Measurements from ENCODE around the gene ANKRD44. TPM values are rescaled to one million over a fixed set of nuclear protein-coding genes. Genes with fewer than 3 reads are reported as not detected.
A peak's percentile ranks its signal among the peaks of the same experiment; 100 is the strongest.

The ANKRD44 gene
- total RNA-seq, 1 experiment from 2014 or later: 2.4 TPM

- intact Hi-C loops (cut with micrococcal nuclease): no loop called here
- no peaks in the 10 kb centered on the region for H3K79me2 ChIP-seq (ENCODE audit: low read length)
- ATAC-seq: no peak
- H3K4me2 ChIP-seq (ENCODE audit: low read length): no peak overlapping the region
- no peak for TF ChIP-seq EZH2phosphoT487 (IDR thresholded peaks at IDR 0.05; ENCODE audit: borderline replicate concordance, low read length)
- TF ChIP-seq CTCF (conservative IDR thresholded peaks at IDR 0.05; ENCODE audit: low read depth, low read length): no peak
- TF ChIP-seq EZH2 (IDR thresholded peaks at IDR 0.05; ENCODE audit: low read length, unreplicated experiment): no peak
- no peaks in the 10 kb centered on the region for H3K9me3 ChIP-seq (ENCODE audit: low read length)
- H4K20me1 ChIP-seq (ENCODE audit: low read length): no peaks in the 10 kb centered on the region
- no peak overlapping the region for H3K4me3 ChIP-seq (ENCODE audit: low read length)
- H3K27me3 ChIP-seq (ENCODE audit: low read length): no peaks in the 10 kb centered on the region
- BruUV-seq (replicated peaks): no TSS peak
- H3K36me3 ChIP-seq (ENCODE audit: low read depth, low read length): no peaks in the 10 kb centered on the region
- no peak for DNase-seq
- POLR2A ChIA-PET (ENCODE audit: unreplicated experiment): no interaction called here
- H3K9ac ChIP-seq (ENCODE audit: low read length): no peak overlapping the region
- H2AFZ ChIP-seq (ENCODE audit: low read length): no peak overlapping the region
- no peak overlapping the region for H3K27ac ChIP-seq (ENCODE audit: low read length)
- CTCF ChIA-PET: no interaction called here
- H3K9me2 ChIP-seq (replicated peaks; ENCODE audit: low read length): no peaks in the 10 kb centered on the region
- H3F3A ChIP-seq (ENCODE audit: low read length, unreplicated experiment): no peaks in the 10 kb centered on the region
- no peaks in the 10 kb centered on the region for H3K4me1 ChIP-seq (ENCODE audit: insufficient read depth, low read length)
Measured at GRCh38 chr2:197198890-197199289, 111.7 kb downstream of the ANKRD44 start.

GRCh38 chr2:197197895-197198311 is 112.7 kb downstream of the ANKRD44 start:
- Histone ChIP-seq H3K9ac (ENCODE audit: low read length) (no peak overlapping the region), H3F3A (ENCODE audit: low read length, unreplicated experiment) (no peaks in the 10 kb centered on the region), H3K9me2 (replicated peaks; ENCODE audit: low read length) (no peaks in the 10 kb centered on the region), H3K9me3 (ENCODE audit: low read length) (no peaks in the 10 kb centered on the region), H3K79me2 (ENCODE audit: low read length) (no peaks in the 10 kb centered on the region), H2AFZ (ENCODE audit: low read length) (no peak overlapping the region), H3K4me3 (ENCODE audit: low read length) (no peak overlapping the region), H3K4me1 (ENCODE audit: insufficient read depth, low read length) (no peaks in the 10 kb centered on the region), H3K27me3 (ENCODE audit: low read length) (no peaks in the 10 kb centered on the region), H3K36me3 (ENCODE audit: low read depth, low read length) (no peaks in the 10 kb centered on the region), H4K20me1 (ENCODE audit: low read length) (no peaks in the 10 kb centered on the region), H3K4me2 (ENCODE audit: low read length) (no peak overlapping the region), H3K27ac (ENCODE audit: low read length) (no peak overlapping the region)
- no peak for ATAC-seq
- POLR2A ChIA-PET (ENCODE audit: unreplicated experiment): no interaction called here
- intact Hi-C loops (cut with micrococcal nuclease): no loop called here
- CTCF ChIA-PET: no interaction called here
- TF ChIP-seq EZH2phosphoT487 (IDR thresholded peaks at IDR 0.05; ENCODE audit: borderline replicate concordance, low read length) (no peak), CTCF (conservative IDR thresholded peaks at IDR 0.05; ENCODE audit: low read depth, low read length) (no peak), EZH2 (IDR thresholded peaks at IDR 0.05; ENCODE audit: low read length, unreplicated experiment) (no peak)
- DNase-seq: no peak
- BruUV-seq (replicated peaks): no TSS peak

GRCh38 chr2:197196541-197197180 is 113.9 kb downstream of the ANKRD44 start:
- H3K4me1 ChIP-seq (ENCODE audit: insufficient read depth, low read length): no peaks in the 10 kb centered on the region
- H3K9me3 ChIP-seq (ENCODE audit: low read length): no peaks in the 10 kb centered on the region
- H3F3A ChIP-seq (ENCODE audit: low read length, unreplicated experiment): no peaks in the 10 kb centered on the region
- intact Hi-C loops (cut with micrococcal nuclease): no loop called here
- H3K79me2 ChIP-seq (ENCODE audit: low read length): no peaks in the 10 kb centered on the region
- no TSS peak for BruUV-seq (replicated peaks)
- peak; percentile 49 for DNase-seq
- no peak overlapping the region for H3K9ac ChIP-seq (ENCODE audit: low read length)
- no peaks in the 10 kb centered on the region for H3K27me3 ChIP-seq (ENCODE audit: low read length)
- H4K20me1 ChIP-seq (ENCODE audit: low read length): no peaks in the 10 kb centered on the region
- no peak overlapping the region for H3K4me3 ChIP-seq (ENCODE audit: low read length)
- no peaks in the 10 kb centered on the region for H3K9me2 ChIP-seq (replicated peaks; ENCODE audit: low read length)
- TF ChIP-seq EZH2phosphoT487 (IDR thresholded peaks at IDR 0.05; ENCODE audit: borderline replicate concordance, low read length) (no peak), CTCF (conservative IDR thresholded peaks at IDR 0.05; ENCODE audit: low read depth, low read length) (no peak), EZH2 (IDR thresholded peaks at IDR 0.05; ENCODE audit: low read length, unreplicated experiment) (no peak)
- no peaks in the 10 kb centered on the region for H3K36me3 ChIP-seq (ENCODE audit: low read depth, low read length)
- no peak overlapping the region for H3K27ac ChIP-seq (ENCODE audit: low read length)
- no peak overlapping the region for H3K4me2 ChIP-seq (ENCODE audit: low read length)
- ChIA-PET CTCF (no interaction called here), POLR2A (ENCODE audit: unreplicated experiment) (no interaction called here)
- H2AFZ ChIP-seq (ENCODE audit: low read length): 0 out of 2 replicates have a peak overlapping the region, but pooled peaks have one; percentile 15
- ATAC-seq: no peak

Measured in PC-3 (cell line).